HG03378 (cell line): ENCODE results near the gene LRP8.
A peak's percentile ranks its signal among the peaks of the same experiment; 100 is the strongest.

Experiments used
- ATAC-seq: cut with Tn5 transposase; IDR thresholded peaks from one replicate; pipeline ENCODE4 v1.9.1; 2021; ENCODE audit warnings: mild to moderate bottlenecking, moderate library complexity; ENCODE audit not compliant: unreplicated experiment

The LRP8 gene

DNA sequence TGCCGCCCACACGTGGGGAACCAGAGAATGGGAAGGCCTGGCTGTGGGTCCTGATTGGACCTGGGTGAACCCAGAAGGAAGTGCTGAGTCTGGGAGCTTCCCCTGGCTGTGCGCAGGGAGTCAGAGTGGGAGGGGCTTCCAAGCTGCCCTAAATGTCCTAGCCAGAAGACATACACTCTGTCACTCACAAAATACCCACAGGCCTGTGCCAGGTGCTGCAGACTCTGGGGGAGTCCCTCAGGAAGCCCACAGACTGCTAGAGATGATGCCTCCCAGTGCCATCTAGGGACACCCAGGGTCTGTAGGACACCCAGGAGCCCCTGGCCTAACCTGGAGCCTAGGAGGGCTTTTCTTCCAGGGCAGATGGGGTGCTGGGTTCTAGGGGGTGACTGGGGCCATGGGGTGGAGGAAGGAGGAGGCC, 33.7 kb upstream of the LRP8 start:
- no peak for ATAC-seq

DNA sequence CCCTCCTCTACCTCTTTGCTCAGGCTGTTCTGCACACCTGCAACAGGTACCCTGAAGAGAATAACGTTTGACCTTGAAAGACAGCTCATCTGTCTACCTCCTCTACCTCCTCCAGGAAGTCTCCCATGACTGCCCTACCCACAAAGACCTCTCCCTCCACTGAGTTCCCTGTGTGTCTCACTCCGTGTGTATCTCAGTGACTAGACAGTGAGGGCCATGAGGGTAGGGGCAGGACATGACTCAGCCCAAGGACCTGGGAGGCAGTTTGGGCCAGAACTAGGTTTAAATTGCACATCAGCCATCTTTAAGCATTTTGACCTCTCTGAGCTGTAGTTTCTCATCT, 32.0 kb upstream of the LRP8 start:
- ATAC-seq = no peak

DNA sequence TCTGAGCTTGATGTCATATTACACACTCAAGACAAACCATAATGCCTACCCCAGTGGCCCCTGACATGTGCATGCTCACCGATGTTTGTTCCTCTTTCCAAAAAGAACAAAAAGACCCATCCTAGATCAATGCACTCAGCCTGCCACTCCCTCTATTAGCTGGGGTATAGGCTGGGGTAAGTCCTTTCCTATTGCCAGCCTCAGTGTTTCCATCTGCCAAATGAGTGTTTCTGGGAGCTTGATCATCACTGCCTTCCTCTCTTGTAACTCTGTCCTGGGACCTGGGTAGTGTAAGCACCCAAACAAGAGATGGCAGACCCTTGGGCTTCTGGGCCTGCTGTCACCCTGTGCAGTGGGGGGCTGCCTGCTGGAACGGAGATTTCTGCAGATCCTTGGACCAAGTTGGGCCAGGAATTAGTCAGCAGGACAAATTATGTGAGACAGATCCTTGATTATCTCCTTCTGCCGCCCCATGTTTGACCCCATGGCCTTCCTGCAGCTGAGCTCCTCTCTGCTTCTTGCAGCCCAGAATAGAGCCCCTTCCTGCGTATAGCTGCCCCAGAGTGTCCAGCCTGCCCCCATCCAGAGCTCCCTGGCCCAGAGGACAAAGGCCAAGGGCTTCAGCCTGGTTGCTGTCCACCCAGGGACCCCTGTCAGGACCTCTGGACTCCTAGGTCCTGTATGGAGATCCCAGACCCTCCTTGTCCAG, 31.5 kb upstream of the LRP8 start:
- ATAC-seq = no peak

GRCh38 chr1:53356637-53357036, 28.8 kb upstream of the LRP8 start:
- ATAC-seq = no peak

GRCh38 chr1:53354119-53354518, 26.2 kb upstream of the LRP8 start:
- no peak for ATAC-seq

DNA sequence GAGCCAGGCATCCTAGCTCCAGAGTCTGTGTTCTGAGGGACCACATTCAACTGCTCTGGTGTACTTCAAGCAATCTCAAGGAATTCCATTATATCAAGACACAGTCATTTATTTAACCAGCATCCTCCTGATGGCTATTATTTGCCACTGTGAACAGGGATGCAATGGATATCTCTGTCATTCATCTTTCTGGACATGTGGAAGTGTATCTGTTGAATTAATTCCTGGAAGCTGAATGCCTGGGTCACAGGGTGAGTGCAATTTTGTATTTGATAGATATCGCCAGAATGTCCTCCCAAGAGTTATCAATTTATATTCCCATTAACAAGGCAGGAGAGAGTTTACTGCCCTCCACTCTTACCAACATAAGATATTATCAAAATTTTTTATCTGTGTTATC, 24.7 kb upstream of the LRP8 start:
- no peak for ATAC-seq

DNA sequence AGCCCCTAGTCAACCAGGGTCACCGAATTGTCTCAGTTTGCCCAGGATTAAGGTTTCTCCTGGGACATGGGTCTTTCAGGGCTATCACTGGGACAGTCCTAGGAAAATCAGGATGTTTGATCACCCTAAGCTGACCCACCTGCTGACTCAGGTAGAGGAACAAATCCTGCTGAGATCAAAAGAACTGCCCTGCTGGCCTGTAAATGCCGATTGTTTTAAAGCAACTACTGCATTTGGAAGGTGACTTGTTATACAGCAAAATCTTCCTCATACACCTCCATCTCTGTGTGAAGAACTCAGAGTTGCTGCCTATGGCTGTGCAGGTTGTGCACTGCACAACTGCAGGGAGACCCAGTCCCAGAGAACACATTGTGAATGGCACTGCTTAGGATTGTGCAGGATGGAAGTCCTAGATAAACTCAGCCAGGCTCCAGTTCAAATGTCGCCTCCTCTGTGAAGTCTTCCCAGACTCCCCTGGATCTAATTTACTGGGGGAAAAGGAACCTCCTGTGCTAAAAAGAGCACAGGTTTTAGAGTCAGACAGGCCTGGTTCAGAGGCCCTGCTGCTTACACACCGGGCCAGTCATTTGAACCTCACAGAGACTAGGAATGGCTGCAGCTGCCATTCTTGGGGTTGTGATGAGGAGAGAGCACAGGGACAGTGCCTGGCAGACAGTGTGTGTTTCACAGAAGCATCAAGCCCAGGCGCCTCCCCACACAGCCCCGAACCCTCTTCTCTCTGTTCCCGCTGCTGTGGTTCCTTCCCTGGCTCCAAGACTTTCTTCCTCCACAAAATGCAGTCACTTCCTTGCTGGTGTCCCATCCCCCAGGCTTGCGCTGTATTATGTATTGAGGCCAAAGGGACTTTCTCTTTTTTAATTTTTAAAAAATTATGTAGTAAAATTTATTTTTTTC, 23.2 kb upstream of the LRP8 start:
- no peak for ATAC-seq

- no peak for ATAC-seq
Measured at GRCh38 chr1:53349968-53350852, 22.3 kb upstream of the LRP8 start.

DNA sequence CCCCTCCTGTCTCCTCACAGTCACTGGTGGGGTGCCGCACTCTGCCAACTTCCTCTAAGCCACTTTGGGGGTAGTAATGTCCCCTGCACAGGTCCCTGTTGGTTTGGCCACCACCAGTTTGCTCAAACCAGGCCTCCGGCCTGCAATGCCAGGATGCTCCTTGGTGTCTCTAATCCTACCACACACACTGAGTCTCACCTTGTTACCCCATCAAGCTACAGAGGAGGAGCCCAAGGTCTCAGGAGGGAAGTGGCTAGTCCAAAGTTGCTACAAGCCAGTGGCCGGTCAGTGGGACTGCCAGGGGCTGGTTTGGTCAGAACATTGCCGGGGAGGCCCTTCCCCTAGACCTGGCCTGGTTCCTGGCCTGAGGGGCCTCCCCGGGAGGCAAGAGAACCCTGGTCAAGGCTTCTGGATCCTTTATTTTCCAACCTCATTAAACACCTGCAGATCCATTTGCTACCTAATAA, 21.5 kb upstream of the LRP8 start:
- no peak for ATAC-seq

DNA sequence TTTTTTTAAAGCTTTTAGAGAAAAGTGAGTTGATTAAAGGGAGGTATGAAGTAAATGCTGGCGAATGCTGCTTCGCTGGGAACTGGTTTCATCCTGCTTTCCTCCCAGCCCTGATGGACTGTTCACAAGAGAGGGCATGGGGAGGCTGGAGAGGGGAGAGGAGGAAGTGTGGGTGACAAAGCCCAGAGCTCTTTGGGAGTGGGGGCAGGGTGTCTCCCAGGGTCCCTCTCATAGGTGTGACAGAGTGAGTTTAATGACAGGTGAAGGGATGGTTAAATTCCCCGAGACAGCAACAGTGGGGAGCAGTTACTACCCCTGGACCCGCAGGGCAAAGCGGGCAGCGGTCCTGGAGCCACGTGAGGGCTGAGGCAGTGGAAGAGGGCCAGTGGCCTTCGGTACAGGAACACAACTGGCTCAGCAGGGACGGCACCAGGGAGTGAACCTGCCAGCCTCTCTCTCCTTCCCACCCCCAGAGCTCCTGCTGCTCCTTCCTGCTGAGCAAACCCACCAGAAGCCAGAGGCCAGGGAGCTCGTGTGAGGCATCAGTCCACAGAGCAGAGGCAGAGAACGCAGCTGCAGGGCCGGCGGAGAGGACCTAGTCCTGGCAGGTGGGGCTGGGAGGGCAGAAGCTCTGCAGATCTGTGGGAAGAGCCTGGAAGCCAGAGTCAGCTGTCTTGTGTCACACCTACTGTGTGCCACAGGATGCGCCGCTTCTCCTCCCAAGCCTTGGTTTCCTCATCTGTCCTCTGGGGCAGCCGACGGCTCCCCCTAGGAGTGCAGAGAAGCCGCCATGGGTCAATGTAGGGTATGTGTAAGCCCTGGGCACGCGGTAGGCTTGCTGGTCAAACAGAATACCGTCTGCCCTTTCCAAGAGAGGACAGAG, 20.9 kb upstream of the LRP8 start:
- no peak for ATAC-seq

DNA sequence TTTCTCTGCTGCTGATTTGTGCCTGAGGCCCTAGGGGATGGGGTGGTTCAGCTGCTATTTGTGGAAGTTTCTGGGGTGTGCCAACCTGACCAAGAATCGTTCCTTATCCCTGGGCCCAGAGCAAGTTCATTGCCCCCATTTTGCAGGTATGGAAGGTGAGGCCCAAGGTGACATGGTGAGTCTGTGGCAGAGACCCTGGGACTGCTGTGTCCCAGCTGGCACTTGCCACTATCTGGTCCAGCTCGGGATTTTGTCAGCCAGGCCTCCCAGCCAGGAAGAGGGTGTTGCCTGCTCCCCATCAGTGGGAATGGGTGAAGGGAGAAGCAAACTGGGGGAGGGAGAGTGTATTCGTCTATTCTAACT, 18.9 kb upstream of the LRP8 start:
- ATAC-seq = no peak

DNA sequence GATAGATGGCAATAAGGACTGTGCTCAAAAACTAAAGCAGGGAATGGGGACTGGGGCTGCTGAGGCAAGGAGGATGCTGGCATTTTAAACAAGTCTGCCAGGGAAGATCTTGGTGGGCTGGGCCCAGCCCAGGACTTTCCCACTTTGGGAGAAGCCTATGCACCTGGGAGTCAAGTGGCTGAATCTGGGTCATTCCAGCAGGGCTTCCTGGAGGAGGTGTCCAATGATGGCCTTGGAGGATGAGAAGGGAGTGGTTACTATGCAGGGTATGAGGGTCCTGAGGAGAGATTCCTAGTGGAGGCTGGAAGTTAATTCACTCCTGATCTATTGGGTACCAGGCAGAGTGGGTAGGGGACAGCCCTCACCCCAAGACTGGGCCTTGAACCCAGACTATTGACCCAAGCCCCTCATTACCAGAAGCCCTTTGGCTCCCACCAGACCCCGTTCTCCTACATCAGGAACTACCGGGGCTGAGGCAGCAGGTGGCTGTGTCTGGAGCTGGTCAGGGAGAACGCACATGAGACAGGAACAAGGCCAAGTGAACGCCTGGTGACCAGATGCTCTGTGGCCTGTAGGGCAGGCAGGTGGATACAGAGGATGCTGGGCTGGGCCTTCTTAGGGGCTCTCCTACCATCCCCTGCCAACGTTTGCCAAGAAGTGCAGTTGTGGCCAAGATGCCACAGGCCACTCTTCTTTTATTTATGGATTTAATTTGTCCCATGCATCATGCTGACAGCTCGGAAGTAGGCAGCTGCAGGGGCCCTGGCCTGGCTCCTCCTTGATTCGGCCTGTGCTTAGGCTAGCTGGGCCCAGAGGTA, 18.3 kb upstream of the LRP8 start:
- ATAC-seq = no peak

DNA sequence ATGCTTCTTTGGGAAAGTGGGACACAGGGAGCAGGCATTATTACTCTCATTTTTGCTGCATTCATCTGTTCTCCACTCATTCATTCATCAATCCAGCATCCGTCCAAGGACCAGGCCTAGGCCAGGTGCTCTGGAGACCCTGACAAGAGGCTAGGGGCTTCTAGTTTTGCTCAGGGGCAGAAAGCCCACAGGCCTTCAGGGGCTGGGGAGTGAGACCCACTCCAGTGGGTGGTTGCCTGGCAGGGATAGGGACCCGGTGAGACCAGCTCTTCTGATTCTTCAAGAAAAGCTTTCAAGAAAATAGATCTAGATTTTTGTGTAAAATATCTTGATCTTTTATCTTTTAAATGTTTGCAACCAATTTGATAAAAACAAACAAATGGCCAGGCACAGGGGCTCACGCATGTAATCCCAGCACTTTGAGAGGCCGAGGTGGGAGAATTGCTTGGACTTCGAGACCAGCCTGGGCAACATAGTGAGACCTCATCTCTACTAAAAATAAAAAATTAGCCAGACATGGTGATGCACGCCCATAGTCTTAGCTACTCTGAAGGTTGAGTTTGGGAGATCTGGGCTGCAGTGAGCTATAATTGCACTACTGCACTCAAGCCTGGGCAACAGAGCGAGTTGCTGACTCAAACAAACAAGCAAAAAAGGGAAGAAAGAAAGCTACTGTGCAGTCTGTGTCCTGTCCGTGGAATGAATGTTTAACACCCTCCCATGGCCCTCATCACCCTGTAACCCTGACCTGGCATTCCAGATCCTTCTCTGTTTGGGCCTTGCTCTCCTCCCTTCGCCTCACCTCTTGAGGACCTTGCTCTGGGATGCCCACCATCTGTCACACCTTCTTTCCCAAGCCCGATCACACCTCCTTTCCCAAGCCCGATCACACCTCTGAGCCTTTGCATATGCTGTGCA, 17.3 kb upstream of the LRP8 start:
- peak; percentile 93 for ATAC-seq

DNA sequence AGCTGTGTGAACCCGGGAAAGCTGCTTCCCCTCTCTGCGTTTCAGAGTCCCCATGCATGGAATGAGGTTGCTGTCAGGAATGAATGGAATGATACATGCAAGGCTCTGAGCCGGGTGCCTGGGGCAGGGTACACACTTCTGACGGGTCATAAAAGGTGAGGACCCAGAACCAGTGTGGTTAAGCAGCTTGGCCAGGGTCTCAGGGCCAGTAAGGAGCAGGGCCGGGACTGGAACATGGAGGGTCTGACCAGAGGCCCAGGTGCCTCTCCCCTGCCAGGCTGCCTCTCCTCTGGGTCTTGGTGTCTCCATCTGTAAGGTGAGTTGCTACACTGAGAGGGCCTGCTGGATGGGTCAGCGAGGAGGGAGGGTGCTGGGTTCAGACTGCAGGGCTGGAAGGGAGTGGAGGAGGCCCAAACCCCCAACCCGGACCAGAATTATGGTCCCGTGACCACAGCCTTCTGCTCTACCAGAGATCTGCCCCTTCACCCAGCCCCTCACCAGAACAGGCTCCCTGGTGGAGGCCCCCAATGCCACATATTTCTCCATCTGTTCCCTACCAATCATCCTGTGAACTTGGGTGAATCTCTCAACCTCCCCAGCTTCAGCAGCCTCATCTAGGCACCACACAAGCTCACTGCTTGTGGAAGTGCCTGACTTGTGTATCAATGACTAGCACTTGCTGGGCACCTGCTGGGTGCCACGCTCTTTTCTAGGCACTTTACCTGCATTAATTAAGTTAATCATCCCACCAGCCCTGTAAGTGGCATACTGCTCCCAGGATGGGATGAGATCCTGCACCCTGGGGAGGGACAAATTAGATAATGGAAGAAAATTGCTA, 16.2 kb upstream of the LRP8 start:
- ATAC-seq = no peak

GRCh38 chr1:53342735-53343470, 15.0 kb upstream of the LRP8 start:
- no peak for ATAC-seq

DNA sequence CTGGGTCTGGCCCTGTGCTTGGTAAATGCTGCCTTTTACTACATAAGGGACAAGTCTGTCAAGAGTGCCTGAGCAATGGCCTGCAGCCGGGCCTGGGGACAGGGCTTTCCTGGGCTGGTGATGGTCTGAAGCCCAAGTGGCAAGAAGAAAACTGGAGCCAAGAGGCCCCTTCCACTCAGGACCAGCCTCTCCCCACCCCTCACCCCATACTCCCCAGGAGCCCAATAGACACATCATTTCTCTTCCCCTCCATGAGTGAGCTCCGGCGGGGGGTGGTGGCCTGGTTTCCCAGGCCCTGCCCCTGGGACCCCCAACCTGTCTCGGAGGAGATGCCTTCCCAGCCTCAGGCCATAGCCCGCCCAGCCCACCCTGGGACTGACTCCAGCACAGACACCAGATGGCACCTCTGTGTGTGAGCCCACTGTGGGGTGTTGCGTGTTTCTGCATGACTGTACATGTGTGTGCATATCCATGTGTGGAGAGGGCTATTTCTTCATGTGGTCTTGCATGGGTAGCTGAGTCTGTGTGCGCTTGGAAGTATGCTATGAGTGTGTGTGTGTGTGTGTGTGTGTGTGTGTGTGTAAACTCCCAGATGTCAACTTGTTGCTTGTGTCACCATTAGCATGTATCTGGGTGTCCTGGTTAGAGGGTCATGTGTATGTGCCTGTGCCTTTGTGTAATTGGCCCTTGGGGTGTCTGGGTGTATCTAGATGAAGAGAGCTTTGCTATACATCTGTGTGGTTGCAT, 14.3 kb upstream of the LRP8 start:
- no peak for ATAC-seq
